Femur (tissue), 1 donor: ENCODE data around the gene DNASE2.

Experiments used
- DNase-seq: peaks from one replicate; pipeline ENCODE4 v3.0.0-alpha.2; 2017

DNASE2 gene

DNA sequence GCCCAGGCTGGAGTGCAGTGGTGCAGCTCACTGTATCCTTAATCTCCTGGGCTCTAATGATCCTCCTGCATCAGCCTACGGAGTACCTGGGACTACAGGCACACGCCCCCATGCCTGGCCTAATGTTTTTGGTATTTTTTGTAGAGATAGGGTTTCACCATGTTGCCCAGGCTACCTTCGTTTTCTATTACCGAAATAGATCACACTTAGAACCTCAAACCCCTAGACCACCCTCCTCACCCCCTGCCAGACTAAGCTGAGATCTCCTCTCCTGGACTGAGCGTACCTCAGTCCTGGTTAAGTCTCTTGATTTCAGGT is 5.4 kb upstream of the DNASE2 start:
- DNase-seq: no peak

DNA sequence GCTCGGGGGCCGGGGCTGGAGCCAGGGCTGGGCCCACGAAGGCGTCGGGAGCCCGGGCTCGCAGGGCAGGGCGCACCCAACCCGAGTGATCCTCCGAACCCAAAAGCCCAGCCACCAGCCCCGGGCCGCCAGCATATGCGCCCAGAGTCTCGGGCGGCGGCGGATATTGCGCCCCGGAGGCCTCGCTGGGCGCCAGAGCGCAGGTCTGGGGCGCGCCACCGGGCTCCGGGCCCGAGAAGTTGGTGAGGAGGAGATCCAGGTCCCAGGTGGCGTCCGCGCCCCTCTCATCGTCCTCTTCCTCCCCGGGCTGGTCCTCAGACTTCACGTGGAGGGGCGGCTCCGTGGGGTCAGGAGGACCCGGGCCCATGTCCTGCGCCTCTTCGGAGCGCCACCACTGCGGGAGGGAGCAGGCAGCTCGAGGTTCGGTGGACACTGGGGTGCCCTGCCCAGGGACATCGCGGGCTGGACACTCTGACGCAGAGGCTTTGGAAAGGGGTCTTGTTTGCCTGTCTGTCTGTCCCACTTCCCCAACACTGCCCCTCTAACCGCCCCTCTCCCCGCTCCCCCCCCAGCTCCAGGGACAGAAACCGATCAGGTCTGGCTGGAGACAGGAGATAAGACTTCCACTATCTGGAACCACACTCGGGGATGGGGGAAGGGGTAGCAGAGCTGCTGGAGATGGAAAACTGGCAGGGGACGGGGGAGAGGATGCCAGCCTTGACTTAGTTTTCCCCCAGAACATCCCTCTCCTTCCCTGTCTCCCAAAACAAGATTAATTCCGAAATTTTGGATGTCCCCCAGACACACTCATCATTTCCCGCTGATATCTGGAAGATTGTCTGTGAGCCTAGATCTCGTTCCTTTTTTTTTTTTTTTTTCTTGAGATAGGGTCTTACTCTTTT is 4.8 kb upstream of the DNASE2 start:
- no peak for DNase-seq

DNA sequence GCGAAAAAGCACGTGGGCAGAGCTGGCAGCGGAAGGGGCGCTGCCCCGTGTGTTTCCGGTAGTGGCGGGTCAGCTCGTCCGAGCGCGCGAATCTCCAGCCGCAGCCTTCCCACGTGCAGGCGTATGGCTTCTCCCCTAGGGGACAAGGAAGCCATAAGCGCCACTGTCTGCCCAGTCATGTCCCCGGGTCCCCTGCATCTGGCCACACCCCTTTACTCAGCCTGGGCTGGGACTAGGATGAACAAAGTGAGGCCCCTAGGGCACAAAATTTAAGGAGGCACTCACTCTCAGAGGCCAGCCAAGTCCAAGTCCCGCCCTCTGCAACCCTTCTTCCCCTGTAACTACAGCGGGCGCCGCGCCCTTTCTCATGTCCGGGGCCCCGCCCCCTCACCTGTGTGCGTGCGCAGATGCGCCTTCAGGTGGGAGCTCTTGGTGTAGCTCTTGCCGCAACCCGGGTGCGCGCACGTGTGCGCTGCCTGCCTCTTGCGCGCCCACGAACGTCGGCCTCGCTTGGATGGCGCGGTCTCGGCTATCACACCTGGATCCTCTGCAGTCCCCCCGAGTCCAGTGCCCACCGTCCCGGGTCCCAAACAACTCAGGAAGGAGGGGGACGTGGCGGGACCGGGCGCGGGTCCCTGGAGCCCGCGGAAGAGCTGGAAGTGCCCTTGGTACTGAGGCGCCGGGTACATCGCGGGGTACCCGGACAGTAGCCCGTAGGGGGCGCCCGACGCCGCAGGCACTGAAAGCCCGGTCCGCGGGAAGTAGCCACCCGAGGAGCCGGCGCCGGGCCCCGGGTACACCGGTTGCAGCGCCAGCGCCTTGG is 3.9 kb upstream of the DNASE2 start:
- peak; percentile 53 for DNase-seq

DNA sequence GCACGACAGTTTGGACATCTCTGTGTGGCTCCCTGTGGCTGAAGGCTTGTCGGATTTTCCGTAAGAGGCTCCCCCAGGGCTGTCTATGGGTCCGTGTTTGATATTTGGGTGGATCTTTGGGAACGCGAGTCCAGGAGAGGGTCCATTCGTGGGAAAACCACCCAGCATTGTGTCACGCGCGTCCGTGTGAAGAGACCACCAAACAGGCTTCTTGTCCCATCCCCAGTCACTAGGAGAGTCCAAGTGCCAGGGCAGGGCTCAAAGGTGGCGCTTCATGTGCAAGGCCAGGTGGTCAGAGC is 3.3 kb upstream of the DNASE2 start:
- no peak for DNase-seq

DNA sequence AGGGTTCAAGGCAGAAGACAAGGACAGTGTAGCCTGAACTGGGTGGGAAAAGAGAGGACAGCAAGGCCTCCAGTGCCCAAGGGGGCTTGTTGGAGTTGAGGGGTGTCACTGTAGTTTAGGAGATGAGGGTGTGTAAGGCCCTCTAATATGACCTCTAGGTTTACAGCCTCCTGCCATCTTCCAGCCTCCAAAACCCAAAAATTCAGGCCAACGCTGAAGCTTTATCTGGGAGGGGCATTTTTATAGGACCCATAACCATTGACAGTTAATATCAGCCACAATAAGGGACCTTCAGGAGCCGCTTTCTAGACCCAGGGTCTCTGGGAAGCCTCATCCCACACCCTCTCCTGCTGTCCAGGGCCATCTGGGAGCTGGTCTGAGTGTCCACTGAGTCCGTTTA is 3.0 kb upstream of the DNASE2 start:
- DNase-seq: no peak

DNA sequence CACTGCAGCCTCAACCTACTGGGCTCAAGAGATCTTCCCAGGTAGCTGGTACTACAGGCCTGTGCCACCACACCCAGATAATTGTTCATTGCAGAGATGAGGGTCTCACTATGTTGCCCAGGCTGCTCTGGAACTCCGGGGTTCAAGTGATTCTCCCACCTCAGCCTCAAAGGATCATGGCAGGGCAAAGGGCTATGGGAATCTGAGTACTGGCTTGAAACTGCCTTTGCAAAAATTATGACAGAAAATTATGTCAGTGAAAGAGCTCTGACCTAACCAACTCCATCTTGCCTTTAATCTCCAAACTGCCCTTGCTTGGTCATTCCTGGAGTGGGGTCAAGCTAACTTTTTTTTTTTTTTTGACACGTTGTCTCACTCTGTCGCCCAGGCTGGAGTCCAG is 1.3 kb upstream of the DNASE2 start:
- no peak for DNase-seq

DNA sequence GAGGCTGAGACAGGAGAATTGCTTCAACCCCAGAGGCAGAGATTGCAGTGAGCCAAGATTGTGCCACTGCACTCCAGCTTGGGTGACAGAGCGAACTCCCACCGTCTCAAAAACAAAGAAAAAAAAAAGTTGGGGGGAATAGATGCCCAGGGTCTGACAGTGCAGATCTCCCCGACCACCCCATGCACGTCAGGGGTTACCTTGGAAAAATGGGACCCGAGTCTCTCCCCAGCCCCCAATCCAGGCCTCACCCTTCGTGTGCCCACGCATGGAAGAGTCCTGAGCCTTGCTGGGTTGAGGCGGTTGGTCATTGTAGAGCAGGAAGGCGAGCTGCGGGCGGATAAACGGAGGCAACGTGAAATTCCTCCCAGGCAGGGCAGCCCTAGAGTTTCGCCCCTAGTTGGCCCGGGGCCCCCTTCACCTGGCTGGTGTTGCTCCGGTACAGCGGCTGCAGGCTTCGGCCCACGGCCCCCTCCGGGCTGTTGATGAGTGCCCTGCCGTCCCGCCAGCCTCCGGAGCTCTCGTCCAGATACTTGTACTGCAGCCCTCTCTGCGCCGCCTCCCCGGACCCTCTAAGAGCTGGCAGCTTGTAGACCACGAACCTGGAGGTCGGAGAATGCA is 588 bp downstream of the DNASE2 start:
- DNase-seq: no peak

DNA sequence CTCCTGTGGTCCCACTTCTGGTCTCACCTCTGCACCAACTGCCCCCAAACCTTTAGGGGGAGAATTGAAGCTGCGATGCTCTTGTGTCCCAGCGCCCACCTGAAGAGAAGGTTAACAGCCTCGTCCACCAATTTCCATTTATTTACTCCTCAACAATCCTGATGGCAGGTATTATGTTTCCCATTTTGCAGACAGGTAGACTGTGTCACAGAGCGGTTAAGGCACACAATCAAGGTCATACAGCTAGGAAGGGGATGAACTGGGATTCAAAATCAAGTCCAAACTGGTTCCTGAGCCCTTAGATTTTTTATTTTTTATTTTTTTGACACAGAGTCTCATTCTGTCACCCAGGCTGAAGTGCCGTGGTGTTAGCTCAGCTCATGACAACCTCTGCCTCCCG is 6.2 kb downstream of the DNASE2 start:
- no peak for DNase-seq

DNA sequence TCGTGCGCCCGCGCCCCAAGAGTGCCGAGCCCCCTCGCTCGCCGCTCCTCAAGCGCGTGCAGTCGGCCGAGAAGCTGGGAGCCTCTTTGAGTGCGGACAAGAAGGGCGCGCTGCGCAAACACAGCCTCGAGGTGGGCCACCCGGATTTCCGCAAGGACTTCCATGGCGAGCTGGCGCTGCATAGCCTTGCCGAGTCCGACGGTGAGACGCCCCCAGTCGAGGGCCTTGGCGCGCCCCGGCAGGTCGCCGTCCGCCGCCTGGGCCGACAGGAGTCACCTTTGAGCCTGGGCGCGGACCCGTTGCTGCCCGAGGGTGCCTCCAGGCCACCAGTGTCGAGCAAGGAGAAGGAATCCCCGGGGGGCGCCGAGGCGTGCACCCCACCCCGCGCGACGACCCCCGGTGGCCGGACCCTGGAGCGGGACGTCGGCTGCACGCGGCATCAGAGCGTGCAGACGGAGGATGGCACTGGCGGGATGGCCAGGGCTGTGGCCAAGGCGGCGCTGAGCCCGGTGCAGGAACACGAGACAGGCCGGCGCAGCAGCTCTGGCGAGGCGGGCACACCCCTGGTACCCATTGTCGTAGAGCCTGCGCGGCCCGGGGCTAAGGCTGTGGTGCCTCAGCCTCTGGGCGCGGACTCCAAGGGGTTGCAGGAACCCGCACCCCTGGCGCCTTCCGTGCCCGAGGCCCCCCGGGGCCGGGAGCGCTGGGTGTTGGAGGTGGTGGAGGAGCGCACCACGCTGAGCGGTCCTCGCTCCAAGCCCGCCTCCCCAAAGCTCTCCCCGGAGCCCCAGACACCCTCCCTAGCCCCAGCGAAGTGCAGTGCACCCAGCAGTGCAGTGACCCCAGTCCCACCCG is 7.1 kb downstream of the DNASE2 start:
- no peak for DNase-seq

DNA sequence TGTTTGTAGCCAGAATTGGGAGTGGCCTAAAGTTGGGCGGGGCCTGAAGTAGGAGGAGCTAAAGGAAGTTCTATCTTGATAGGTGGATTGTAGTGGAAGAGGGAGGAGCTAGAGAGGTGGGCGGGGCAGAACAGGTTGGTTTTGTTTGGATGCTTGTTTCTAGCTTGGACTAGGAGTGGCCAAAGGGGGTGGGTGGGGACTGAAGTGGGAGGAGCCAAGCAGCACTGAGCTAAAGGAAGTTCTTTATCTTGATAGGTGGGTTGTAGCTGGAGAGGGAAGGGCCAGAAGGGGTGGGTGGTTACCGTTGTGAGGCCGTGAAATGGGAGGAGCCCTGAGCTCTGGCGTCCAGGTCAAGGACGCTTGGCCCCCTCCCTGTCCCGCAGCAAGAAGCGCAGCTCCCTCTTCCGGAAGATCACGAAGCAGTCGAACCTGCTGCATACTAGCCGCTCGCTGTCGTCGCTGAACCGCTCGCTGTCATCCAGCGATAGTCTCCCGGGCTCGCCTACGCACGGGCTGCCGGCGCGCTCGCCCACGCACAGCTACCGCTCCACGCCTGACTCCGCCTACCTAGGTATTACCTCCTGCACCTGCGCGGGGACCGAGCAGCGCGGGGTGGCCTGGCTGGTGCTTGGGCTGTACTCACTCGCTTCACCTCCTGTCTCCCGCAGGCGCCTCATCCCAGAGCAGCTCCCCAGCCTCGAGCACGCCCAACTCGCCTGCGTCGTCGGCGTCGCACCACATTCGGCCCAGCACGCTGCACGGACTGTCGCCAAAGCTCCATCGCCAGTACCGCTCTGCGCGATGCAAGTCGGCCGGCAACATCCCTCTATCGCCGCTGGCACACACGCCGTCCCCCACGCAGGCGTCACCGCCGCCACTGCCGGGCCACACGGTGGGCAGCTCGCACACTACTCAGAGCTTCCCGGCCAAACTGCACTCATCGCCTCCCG is 8.0 kb downstream of the DNASE2 start:
- DNase-seq: no peak

DNA sequence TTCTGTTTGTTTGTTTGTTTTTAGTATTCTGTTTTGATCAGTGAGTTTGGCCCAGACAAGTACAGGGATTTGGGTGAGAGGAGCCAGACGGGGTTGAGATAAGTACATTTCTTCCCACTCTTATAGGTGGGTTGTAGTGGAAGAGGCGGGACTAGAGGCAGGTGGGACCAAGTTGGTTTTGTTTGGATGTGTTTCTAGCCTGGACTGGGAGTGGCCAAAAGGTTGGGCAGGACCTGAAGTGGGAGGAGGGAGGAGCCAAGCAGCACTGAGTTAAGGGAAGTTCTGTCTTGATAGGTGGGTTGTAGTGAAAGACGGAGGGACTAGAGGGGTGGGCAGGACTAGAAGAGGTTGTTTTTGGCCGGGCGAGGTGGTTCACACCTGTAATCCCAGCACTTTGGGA is 9.0 kb downstream of the DNASE2 start:
- DNase-seq: no peak

DNA sequence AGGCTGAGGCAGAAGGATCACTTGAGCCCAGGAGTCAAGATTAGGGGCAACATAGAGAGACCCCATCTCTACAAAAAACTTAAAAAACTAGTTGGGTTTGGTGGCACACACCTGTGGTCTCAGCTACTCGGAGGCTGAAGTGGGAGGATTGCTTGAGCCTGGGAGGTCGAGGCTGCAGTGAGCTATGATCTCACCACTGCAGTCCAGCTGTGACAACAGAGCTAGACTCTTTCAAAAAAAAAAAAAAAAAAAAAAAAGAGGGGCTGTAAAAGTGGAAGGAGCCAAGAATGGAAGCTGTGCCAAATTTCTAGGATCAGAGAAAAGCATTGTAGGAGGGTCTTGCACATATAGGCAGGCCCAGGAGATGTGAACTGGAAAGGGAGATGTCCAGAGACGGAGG is 9.6 kb downstream of the DNASE2 start:
- DNase-seq: no peak

DNA sequence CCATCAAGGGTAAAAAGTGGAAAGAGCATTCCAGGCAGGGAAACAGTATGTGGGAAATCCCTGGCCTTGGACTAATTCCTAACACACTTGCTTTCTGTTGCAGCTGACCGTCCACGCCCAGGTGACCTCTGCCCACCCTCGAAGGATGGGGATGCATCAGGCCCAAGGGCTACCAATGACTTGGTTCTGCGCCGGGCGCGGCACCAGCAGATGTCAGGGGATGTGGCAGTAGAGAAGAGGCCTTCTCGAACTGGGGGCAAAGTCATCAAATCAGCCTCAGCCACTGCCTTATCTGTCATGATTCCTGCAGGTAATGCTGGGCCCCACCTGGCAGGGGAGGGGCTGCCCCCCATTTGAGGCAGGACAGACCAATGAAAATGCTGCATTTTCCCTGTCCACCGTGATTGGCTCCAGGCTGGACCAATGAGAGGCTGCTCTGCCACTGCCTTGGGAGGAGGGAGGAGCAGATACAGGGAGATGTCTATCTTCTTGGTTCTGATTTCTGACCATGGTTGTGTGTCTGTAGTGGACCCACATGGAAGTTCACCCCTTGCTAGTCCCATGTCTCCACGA is 12.6 kb downstream of the DNASE2 start:
- no peak for DNase-seq

DNA sequence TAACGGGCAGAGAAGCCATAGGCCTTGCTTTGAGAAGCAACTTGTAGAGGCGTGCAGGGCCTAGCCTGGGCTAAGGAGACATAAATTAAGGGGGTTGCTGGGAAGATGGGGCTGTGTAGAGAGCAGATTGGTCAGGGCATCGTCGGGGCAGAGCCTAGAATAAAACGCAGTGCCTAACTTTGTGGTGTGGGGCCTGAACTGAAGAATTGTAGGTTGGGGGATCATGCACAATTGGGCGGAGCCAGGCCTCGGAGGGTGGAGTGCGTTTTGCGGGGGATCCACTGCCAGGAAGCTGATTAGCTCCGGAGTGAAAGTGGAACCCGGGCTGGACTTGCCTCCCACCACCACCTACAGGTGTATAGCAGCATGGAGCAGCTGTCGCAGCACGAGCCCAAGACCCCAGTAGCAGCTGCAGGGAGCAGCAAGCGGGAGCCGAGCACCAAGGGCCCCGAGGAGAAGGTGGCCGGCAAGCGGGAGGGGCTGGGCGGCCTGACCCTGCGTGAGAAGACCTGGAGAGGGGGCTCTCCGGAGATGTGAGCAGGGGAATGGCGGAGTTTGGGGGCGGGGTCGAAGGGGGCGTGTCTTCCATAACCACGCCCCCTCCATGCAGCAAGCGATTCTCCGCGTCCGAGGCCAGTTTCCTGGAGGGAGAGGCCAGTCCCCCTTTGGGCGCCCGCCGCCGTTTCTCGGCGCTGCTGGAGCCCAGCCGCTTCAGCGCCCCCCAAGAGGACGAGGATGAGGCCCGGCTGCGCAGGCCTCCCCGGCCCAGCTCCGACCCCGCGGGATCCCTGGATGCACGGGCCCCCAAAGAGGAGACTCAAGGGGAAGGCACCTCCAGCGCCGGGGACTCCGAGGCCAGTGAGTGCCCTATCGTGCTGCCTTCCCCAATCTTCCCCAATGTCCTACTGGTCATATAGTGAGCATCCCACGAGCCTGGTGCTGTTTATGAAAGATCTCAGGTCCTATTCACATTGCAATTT is 13.8 kb downstream of the DNASE2 start:
- DNase-seq: peak; percentile 85

DNA sequence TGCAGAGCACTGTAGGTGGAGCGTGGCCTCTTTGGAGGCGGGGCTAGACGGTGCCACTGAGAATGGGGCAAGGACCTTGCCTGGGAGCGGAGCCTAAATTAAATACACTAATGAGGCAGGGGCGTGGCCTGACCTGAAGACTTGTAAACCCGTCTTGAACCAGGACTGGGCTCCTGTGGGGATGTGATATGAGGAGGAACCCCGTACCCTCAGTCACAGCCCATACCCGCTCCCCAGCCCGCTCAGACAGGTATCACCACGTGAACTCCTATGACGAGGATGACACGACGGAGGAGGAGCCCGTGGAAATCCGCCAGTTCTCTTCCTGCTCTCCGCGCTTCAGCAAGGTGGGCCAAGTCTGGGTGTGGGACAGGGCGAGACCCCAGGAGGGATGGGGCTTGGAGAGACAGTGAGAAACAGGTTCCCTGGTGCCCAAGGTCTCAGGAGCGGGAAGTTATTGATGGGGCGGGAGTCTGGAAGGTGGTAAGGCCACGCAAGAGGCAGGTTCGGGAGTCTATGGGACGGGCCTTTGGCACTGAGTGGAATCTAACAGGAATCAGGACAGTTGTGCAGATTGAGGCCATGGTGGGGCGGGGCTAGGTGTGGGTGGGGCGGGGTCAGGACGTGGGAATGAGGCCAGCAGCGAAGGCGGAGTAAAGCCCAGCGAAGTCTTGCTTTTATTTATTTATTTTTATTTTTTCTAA is 14.7 kb downstream of the DNASE2 start:
- no peak for DNase-seq

DNA sequence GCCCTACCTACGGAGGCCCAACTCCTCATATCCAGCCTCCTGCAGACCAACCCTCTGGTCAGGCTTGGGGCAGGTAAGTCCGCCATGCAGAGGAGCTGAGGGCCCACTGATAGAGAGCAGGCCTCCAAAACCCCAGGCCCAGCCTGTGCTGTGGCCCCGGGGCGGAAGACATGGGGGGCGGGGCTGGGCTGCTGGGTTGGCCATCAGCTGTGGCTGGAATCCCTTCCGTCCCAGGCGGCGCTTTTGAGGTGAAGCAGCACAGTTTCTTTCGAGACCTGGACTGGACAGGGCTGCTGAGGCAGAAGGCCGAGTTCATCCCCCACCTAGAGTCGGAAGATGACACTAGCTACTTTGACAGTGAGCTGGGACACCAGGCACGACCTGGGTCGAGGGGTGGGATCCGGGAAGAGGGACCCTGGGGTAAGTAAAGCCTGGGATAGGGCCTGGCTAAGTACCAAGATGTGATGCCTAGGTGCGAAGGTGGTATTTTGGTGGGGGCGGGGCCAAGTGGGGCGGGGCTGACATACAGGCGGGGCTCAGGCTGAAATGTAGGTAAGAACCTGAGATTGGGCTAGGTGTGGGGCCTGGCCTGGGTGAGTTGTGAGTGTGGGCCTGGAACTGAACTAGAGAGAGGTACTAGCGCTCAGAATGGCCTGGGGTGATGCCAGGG is 15.4 kb downstream of the DNASE2 start:
- DNase-seq: no peak

DNA sequence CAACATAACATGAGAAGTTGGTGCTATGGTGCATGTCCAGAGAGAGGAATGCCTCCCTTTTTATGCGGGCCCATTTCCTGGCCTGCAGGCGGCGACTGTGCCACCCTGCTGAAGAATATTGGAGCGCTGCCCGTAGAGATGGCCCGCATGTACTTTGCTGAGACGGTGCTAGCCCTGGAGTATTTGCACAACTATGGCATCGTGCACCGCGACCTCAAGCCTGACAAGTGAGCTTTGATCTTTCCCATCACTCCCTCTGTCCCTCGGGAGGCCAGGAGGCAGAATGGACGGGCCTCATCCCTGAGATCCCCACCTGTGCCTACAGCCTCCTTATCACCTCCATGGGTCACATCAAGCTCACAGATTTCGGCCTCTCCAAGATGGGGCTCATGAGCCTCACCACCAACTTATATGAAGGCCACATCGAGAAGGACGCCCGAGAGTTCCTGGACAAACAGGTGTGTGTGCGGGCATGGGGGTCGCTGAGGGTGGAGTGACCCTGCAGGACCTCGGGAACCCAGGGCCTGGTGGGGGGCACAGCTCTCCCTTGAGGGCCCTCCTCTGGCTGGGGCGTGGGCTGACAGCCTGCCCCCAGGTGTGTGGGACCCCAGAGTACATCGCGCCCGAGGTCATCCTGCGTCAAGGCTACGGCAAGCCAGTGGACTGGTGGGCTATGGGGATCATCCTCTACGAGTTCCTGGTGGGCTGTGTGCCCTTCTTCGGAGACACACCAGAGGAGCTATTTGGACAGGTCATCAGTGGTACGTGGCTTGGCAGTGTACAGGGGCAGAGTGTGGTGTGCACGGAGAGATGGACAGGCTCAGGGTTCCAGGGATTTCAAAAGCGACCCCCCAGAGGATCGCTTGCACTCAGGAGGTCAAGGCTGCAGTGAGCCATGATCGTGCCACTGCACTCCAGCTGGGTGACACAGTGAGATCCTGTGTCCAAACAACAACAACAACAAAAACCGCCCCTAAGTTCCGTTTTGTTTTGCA is 16.2 kb downstream of the DNASE2 start:
- no peak for DNase-seq

DNA sequence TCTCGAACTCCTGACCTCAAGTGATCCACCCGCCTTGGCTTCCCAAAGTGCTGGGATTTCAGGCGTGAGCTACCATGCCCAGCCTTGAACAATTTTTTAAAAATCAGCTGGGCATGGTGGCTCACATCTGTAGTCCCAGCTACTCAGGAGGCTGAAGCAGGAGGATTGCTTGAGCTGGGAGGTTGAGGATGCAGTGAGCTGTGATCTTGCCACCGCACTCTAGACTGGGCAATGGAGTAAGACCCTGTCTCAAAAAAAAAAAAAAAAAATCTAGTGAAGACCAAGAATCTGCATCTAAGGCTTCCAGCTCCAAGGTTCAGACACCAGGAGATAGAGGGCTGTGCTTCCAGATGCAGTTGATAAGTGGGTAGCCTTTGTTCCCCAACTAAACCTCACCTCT is 17.1 kb downstream of the DNASE2 start:
- DNase-seq: no peak
